Immature natural killer cell (primary cell): ENCODE data around the gene COX6A1. TPM values are rescaled to one million over a fixed set of nuclear protein-coding genes. Genes with fewer than 3 reads are reported as not detected.

Experiments used
- DNase-seq, 3 donors: peaks; one replicate each; pipeline ENCODE4 v3.0.0; 2022; ENCODE audit warnings: mixed read lengths in 1 of 3
- H3K27ac Mint-ChIP-seq, 6 donors: one replicate each; pipeline ENCODE4 v1.8.0; 2020; ENCODE audit warnings: mixed read lengths in 6 of 6, mild to moderate bottlenecking in 5 of 6, inconsistent platforms in 4 of 6, moderate library complexity in 3 of 6
- H3K27me3 Mint-ChIP-seq, 3 donors: one replicate each; pipeline ENCODE4 v1.8.0; 2020 to 2021; ENCODE audit warnings: low read depth in 3 of 3, mild to moderate bottlenecking in 3 of 3, mixed read lengths in 3 of 3, moderate library complexity in 3 of 3, inconsistent platforms in 1 of 3
- H3K36me3 Mint-ChIP-seq, 3 donors: one replicate each; pipeline ENCODE4 v1.8.0; 2020; ENCODE audit warnings: mixed read lengths in 3 of 3, inconsistent platforms in 2 of 3, mild to moderate bottlenecking in 2 of 3
- H3K4me1 Mint-ChIP-seq, 2 donors: one replicate each; pipeline ENCODE4 v1.8.0; 2020; ENCODE audit warnings: inconsistent platforms in 2 of 2, mild to moderate bottlenecking in 2 of 2, mixed read lengths in 2 of 2, moderate library complexity in 1 of 2
- H3K4me3 Mint-ChIP-seq, 5 donors: one replicate each; pipeline ENCODE4 v1.8.0; 2020; ENCODE audit warnings: mild to moderate bottlenecking in 5 of 5, mixed read lengths in 5 of 5, inconsistent platforms in 3 of 5, moderate library complexity in 3 of 5
- H3K9me3 Mint-ChIP-seq, 6 donors: one replicate each; pipeline ENCODE4 v1.8.0; 2020; ENCODE audit warnings: mild to moderate bottlenecking in 6 of 6, mixed read lengths in 6 of 6, inconsistent platforms in 4 of 6, moderate library complexity in 3 of 6
- polyA plus RNA-seq, 3 donors: library from polyadenylated mRNA; unstranded; fragments of 300-500 nt; fragmentation: Illumina TruSeq; gene quantifications; one replicate each; pipeline ENCODE4 v1.2.3, GENCODE V29; 2021

COX6A1 gene
- polyA plus RNA-seq, 3 donors from 2014 or later = 859 to 1,309 (median 1,192) TPM

DNA sequence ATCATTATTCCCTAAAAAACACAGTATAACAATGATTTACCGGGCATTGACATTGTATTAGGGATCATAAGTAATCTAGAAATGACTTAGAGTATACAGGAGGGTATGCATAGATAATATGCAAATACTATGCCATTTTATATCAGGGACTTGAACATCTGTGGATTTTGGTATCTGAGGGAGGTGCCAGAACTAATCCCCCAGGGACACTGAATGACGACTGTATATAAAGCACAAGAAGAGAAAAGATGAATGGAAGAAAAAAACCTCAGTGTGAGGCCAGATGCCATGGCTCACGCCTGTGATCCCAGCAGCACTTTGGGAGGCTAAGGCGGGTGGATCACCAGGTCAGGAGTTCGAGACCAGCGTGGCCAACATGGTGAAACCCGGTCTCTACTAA, 25.5 kb upstream of the COX6A1 start:
- no peak overlapping the region for H3K27ac Mint-ChIP-seq
- H3K9me3 Mint-ChIP-seq = no peaks in the 10 kb centered on the region
- H3K4me1 Mint-ChIP-seq = no peaks in the 10 kb centered on the region
- H3K27me3 Mint-ChIP-seq = peaks cover 0 to 1% (median 0%) of the 10 kb centered on the region in 3 donors
- no peak overlapping the region for H3K4me3 Mint-ChIP-seq
- DNase-seq = no peak
- H3K36me3 Mint-ChIP-seq = no peaks in the 10 kb centered on the region

DNA sequence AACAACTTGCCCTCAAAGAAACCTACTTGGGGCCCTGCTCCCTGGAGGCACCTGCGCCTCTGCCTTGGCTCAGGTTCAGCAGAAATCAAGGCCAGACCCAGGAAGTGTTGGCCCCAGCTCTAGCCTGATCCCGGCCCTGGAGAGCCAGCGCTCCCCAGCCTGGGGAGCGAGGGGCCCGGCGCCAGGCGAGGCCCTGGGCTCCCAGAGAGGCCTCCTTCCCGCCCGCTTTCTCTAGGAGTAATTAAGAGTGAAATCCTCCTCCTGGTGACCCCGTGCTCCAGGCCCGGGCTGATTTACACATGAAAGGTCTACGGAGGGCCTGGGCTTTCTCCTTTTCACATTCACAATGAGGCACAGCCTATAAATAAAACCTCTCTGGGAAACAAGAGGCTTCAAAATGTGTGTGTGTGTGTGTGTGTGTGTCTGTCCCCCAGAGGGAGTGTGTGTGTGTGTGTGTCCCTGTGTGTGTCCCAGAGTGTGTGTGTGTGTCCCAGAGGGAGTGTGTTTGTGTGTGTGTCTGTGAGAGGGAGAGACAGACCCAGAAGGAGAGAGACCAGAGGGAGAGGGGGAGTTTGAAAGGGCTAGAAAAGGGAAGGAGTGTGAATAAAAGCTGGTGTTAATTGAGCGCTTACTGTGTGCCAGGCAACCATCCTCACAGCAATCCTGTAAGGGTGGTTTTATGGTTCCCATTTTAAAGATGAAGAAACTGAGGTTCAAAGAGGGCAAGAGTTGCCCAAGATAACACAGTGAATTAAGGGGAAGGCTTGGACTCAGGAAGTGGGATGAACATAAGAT, 23.8 kb upstream of the COX6A1 start:
- DNase-seq = no peak
- H3K4me3 Mint-ChIP-seq = no peak overlapping the region
- no peaks in the 10 kb centered on the region for H3K9me3 Mint-ChIP-seq
- H3K27ac Mint-ChIP-seq = no peak overlapping the region
- peaks cover 0 to 1% (median 0%) of the 10 kb centered on the region in 3 donors for H3K27me3 Mint-ChIP-seq
- no peaks in the 10 kb centered on the region for H3K36me3 Mint-ChIP-seq
- no peaks in the 10 kb centered on the region for H3K4me1 Mint-ChIP-seq

DNA sequence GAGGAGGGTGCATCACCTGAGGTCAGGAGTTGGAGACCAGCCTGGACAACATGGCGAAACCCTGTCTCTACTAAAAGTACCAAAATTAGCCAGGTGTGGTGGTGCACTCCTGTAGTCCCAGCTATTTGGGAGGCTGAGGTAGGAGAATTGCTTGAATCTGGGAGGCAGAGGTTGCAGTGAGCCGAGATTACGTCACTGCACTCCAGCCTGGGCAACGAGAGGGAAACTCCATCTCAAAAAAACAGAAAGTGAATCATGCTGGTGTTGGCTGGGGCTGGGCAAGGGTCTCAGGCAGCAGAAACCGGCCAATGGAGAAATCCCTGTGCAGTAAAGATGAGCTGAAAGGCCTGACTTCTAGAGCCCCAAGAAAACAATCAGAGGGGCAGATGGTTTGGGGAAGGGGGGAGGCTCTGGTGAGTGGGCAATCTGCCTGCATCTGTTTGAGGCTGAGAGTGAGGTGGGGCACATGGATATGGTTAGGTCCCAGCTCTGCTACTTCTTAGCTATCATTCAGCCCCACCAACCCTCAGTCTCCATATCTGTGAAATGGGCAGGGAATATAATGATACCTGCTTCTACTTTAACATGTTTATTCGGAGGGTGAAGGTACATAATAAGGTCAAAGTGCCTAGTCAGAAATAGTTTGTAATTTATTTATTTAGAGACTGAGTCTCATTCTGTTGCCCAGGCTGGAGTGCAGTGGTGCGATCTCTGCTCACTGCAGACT, 21.3 kb upstream of the COX6A1 start:
- H3K27me3 Mint-ChIP-seq = peaks cover 0 to 1% (median 0%) of the 10 kb centered on the region in 3 donors
- H3K4me3 Mint-ChIP-seq = no peak overlapping the region
- DNase-seq = no peak
- no peaks in the 10 kb centered on the region for H3K4me1 Mint-ChIP-seq
- no peaks in the 10 kb centered on the region for H3K36me3 Mint-ChIP-seq
- no peaks in the 10 kb centered on the region for H3K9me3 Mint-ChIP-seq
- no peak overlapping the region for H3K27ac Mint-ChIP-seq

DNA sequence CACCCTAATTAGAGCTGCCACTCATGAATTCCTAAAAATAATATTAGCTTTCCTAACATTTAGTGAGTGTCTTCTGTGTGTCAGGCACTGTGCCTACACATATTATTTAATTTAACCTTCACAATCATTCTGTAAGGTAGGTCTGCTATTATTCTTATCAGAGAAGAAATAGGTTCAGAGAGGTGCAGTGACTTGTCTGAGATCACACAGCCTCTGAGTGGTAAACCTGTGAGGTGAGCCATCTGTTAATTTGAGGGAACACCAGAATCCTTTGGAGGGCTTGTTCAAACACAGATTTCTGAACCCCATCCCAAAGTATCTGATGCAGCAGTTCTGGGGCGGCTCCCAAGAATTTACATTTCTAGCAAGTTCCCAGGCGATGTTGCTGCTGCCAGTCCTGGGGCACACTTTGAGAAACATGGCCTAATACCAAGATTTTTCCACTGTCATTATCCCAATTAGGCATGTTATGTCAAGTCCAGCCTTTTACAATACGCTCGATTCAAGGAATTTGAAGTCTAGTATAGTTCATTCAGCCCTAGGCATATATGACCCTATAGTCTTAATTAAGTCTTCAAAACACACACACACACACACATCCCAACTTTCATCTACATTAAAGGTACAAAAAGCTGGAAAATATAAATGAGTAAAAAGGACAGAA, 19.9 kb upstream of the COX6A1 start:
- no peaks in the 10 kb centered on the region for H3K36me3 Mint-ChIP-seq
- H3K27me3 Mint-ChIP-seq = peaks cover 0 to 1% (median 0%) of the 10 kb centered on the region in 3 donors
- H3K9me3 Mint-ChIP-seq = no peaks in the 10 kb centered on the region
- no peak overlapping the region for H3K4me3 Mint-ChIP-seq
- no peaks in the 10 kb centered on the region for H3K4me1 Mint-ChIP-seq
- no peak for DNase-seq
- H3K27ac Mint-ChIP-seq = no peak overlapping the region

DNA sequence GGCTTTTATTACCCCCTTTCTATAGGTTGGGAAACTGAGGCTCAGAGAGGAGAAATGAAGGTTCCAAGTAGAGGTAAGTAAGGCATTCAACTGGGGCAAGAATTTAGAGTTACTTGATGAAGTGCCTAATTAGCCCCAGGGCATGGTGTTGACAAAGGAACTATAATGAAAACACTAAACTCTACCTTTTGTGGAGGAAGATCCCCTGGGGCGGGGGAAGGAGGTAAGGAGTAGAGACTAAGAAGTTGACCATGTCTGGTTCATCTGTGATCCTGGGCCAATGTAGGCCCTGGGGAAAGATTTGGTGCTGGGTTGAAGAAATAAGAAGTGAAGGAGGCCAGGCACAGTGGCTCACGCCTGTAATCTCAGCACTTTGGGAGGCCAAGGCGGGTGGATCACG, 16.2 kb upstream of the COX6A1 start:
- H3K4me1 Mint-ChIP-seq = no peaks in the 10 kb centered on the region
- no peaks in the 10 kb centered on the region for H3K36me3 Mint-ChIP-seq
- no peaks in the 10 kb centered on the region for H3K9me3 Mint-ChIP-seq
- DNase-seq = no peak
- H3K27ac Mint-ChIP-seq = no peak overlapping the region
- H3K27me3 Mint-ChIP-seq = no peaks in the 10 kb centered on the region
- no peak overlapping the region for H3K4me3 Mint-ChIP-seq

DNA sequence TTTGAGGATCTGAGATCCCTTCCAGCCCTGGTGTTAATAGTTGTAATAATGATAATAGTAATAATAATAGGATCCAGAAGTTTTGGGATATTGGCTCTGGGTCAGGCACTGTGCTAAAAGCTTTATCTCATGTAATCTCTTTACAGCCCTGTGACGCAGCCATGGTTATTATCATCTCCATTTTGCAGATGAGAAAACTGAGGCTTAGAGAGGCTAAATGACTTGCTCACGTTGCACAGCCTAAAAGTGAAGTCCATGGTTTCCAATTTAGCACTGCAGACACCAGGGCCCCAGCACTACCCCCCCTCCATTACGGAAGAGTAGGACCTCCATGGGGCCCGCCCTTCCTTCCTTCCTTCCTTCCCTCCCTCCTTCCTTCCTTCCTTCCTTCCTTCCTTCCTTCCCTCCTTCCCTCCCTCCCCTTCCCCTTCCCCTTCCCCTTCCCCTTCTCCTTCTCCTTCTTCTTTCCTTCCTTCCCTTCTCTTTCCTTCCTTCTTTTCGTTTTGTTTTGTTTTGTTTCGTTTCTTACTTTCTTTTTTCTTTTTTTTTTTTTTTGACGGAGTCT, 14.9 kb upstream of the COX6A1 start:
- Mint-ChIP-seq H3K4me3 (peak overlapping the region in 1 of 5 donors; percentile 12), H3K36me3 (no peaks in the 10 kb centered on the region), H3K27me3 (peaks cover 0 to 4% (median 2%) of the 10 kb centered on the region in 3 donors), H3K9me3 (no peaks in the 10 kb centered on the region), H3K27ac (no peak overlapping the region), H3K4me1 (no peaks in the 10 kb centered on the region)
- DNase-seq = no peak

DNA sequence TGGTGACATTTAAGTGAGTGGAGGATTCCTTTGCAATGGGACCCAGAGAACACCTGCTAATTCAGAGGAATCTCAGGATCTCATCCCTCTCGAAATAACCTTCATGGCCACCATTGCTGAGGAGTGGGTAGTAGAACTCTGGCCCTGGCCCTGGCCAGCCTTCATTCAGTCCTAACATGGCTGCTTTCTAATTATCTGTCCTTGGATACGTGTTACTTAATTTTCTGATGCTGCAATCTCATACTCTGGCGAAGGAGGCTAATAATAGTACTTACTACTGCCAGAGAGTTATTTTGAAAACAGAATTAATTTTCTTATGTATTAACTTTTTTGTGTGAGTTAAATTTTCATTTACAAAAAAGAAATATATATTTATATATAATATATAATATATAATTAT, 12.1 kb upstream of the COX6A1 start:
- DNase-seq = no peak
- Mint-ChIP-seq H3K27me3 (peaks cover 2 to 5% (median 5%) of the 10 kb centered on the region in 3 donors), H3K9me3 (no peaks in the 10 kb centered on the region), H3K4me3 (no peak overlapping the region), H3K27ac (no peak overlapping the region), H3K4me1 (peaks cover 0 to 2% of the 10 kb centered on the region in 2 donors), H3K36me3 (no peaks in the 10 kb centered on the region)

DNA sequence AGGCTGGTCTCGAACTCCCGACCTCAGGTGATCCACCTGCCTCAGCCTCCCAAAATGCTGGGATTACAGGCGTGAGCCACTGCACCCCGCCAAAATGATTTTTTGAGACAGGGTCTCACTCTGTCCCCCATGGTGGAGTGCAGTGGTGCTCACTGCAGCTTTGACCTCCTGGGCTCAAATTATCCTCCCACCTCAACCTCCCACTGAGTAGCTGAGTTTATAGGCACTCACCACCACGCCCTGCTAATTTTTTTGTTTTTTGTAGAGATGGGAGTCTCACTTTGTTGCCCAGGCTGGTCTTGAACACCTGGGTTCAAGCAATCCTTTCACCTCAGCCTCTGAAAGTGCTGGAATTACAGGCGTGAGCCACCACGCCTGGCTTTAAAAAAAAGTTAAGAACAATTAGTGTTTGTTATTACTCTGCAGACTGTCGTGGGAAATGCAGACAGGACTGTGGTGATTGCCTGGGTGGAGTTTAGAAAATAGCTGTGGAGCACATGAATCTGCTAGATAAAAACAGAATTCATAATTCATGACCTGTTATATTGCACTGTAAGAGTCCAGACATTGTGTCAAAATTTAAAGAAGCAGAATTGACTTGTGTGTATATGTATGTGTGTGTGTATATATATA, 9.2 kb upstream of the COX6A1 start:
- peaks cover 0 to 2% of the 10 kb centered on the region in 2 donors for H3K4me1 Mint-ChIP-seq
- peaks cover 5 to 6% (median 5%) of the 10 kb centered on the region in 3 donors for H3K27me3 Mint-ChIP-seq
- DNase-seq = no peak
- no peaks in the 10 kb centered on the region for H3K9me3 Mint-ChIP-seq
- H3K27ac Mint-ChIP-seq = no peak overlapping the region
- no peaks in the 10 kb centered on the region for H3K36me3 Mint-ChIP-seq
- H3K4me3 Mint-ChIP-seq = no peak overlapping the region

DNA sequence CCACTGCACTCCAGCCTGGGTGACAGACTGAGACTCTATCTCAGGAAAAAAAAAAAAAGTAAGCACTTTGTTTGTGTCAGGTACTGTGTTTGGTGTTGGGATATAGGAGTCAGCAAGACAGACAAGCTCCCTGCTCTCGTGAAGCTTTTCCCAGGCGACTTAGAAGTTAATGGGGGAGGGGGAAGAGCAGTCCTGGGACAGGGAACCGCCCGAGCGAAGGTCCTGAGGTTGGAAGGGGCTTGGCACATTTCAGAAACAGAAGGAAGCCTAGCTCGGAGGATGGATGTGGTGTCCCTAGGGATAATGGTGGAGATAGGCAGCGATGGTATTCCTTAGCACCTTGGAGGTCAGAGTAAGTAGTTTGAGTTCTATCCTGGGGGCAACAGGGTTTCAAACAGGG, 8.5 kb upstream of the COX6A1 start:
- no peaks in the 10 kb centered on the region for H3K36me3 Mint-ChIP-seq
- H3K4me3 Mint-ChIP-seq = no peak overlapping the region
- no peaks in the 10 kb centered on the region for H3K9me3 Mint-ChIP-seq
- no peak for DNase-seq
- peaks cover 5 to 9% (median 6%) of the 10 kb centered on the region in 3 donors for H3K27me3 Mint-ChIP-seq
- peaks cover 0 to 2% of the 10 kb centered on the region in 2 donors for H3K4me1 Mint-ChIP-seq
- no peak overlapping the region for H3K27ac Mint-ChIP-seq

DNA sequence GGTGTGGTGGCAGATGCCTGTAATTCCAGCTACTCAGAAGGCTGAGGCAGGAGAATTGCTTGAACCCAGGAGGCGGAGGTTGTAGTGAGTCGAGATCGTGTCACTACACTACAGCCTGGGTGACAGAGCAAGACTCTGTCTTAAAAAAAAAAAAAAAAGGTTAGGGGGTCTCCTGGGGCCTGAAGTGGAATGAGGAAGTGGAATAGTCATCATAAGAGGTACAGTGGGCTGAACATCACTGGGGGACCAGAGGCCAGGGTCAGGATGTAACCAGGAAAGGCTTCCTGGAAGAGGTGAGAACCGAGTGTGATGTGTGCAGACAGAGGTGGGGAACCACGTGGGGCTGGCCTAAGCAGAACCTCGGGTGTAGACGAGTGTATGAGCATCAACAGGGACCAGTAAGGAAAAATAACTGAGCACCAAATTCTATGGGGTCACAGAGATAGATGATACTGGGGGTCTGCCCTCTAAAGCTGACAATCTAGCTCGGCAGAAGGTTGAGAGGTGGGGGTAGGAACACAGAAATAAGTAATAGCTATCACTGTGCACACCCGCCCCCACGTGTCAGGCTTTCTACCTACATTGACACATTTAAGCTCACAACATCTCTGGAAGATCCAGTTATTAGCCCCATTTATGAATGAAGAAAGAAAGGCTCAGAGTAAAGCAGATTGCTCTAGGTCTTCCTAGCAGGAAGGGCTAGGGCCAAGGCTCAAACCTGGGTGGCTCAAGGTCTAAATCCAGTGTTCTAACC, 5.0 kb upstream of the COX6A1 start:
- Mint-ChIP-seq H3K4me1 (peaks cover 8 to 9% of the 10 kb centered on the region in 2 donors), H3K27me3 (peaks cover 7 to 12% (median 9%) of the 10 kb centered on the region in 3 donors), H3K27ac (no peak overlapping the region), H3K9me3 (no peaks in the 10 kb centered on the region), H3K4me3 (no peak overlapping the region), H3K36me3 (no peaks in the 10 kb centered on the region)
- DNase-seq = no peak

DNA sequence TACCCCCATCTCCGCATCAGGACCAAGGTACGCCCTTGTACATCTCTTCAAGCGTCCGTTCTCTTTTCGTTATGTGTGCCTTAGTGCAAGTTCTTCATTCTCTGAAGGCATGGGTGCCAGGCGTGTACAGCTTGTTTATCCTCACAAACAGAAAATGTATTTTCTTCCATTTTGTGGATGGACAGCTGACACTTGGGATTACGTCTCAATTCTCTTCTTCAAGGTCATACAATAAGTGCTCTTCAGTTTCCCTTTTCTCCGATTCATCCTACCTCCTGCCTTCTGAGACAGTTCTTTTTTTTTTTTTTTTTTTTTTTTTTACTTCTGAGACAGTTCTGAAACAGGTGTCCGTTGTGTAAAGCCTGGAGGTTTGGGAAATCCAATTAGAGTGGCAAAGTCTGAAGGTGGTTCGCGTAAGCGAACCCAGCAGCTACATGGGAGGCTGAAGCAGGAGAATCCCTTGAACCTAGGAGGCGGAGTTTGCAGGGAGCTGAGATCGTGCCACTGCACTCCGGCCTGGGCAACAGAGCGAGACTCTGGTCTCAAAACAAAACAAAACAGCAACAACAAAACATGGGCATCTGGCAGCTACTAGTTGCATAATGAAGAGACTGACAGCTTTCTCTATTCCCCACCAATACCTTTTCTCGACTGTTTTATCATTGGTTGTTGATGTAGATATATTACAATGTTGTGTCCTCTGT, 734 bp downstream of the COX6A1 start:
- DNase-seq = no peak

DNA sequence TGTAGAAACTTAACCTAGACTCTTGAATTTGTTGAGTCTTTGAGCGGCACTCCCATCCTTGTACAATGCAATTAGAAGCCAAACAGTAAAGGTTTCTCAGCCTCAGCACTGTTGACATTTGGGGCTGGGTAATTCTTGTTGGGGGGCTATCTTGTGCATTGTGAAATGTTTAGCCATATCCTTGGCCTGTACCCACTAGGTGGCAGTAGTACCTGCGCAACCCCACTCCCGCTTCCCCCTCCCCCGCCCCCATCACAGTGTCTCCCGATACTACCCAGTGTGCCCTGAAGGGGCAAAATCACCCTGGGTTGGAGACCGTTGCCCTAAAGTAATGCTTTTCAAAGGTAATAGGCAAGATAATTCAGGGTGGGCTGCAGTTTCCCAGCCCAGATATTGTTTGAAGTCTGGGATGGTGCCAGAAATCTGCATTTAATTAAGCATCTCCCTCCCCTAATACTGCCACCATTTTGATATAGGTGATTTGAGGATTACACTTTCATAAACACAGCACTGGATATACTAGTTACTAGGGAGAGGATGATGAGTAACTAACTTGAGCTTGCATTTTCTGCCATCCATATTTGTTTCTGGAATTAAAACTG, 1.8 kb downstream of the COX6A1 start:
- Mint-ChIP-seq H3K4me3 (peak overlapping the region; percentile 44 to 64 (median 52)), H3K27ac (peak overlapping the region in 5 of 6 donors; percentile 49 to 77 (median 73)), H3K36me3 (peaks cover 0 to 6% (median 0%) of the 10 kb centered on the region in 3 donors)

More for the DNA sequence above, 734 bp downstream of the COX6A1 start:
- Mint-ChIP-seq H3K36me3 (peaks cover 0 to 3% (median 0%) of the 10 kb centered on the region in 3 donors), H3K4me1 (peaks cover 29 to 33% of the 10 kb centered on the region in 2 donors), H3K4me3 (peak overlapping the region; percentile 90 to 94 (median 93)), H3K27me3 (peaks cover 3 to 10% (median 9%) of the 10 kb centered on the region in 3 donors), H3K27ac (peak overlapping the region; percentile 91 to 98 (median 94)), H3K9me3 (no peaks in the 10 kb centered on the region)

More for the DNA sequence above, 1.8 kb downstream of the COX6A1 start:
- peak; percentile 68 to 72 (median 70) for DNase-seq
- peaks cover 3 to 10% (median 5%) of the 10 kb centered on the region in 3 donors for H3K27me3 Mint-ChIP-seq
- H3K9me3 Mint-ChIP-seq = no peaks in the 10 kb centered on the region
- peaks cover 30 to 43% of the 10 kb centered on the region in 2 donors for H3K4me1 Mint-ChIP-seq
